ENCODE results near the gene COL26A1. TPM values are rescaled to one million over a fixed set of nuclear protein-coding genes. Genes with fewer than 3 reads are reported as not detected.
"Not testable (repeated sequence)": the region's sequence is repeated elsewhere in the genome, so short reads cannot be mapped to it uniquely, and the experiment has no call there.

COL26A1 gene
- total RNA-seq, 2 experiments from 2014 or later: not detected

DNA sequence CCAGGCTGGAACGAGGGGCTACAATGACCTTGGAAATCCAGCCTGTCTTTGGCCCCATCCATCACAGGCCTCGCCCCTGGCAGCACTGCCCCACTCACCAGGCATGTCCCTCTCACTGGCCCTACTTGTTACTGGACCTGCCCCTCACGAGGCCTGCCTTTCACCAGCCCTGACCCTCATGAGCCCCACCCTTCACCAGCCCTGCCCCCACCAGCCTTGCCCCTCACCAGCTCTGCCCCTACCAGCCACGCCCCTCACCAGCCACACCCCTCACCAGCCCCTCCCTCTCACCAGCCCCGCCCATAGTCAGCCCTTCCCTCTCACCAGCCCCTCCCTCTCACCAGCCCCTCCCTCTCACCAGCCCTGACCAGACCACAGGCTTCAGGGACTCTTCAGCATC lies 57.8 kb downstream of the COL26A1 start:
- DNase-seq: no peak

DNA sequence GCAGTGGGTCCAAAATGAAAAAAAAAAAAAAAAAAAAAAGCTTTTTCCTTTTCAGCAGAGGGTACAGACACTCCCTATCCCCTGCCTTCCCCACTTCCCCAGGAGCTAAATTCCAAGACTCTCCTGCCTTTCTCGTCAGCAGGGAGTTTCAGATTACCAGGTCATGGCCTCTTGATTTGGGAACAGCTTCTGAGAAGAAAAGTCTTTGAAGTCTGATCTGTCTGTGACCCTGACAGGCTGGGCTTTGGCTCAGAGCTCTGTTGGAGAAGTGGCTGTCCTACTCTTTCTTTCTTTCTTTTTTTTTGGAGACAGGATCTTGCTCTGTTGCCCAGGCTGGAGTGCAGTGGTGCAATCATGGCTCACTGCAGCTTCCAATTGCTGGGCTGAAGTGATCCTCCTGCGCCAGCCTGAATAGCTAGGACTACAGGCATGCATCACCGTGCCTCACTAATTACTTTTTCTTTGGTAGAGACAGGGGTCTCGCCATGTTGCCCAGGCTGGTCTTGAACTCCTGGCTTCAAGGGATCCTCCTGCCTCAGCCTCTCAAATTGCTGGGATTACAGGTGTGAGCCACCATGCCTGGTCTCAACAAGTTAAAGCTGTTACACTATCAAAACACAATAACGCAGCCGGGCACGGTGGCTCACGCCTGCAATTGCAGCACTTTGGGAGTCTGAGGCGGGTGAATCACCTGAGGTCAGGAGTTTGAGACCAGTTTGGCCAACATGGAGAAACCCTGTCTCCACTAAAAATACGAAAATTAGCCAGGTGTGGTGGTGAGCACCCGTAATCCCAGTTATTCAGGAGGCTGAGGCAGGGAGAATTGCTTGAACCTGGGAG lies 59.9 kb downstream of the COL26A1 start:
- Mint-ChIP-seq H3K27me3 (peaks cover 3% of the 10 kb centered on the region), H3K9me3 (no peaks in the 10 kb centered on the region), H3K4me3 (no peak overlapping the region), H3K36me3 (ENCODE audit: low read depth) (no peaks in the 10 kb centered on the region), H3K27ac (no peak overlapping the region), H3K4me1 (no peaks in the 10 kb centered on the region)
- no peak for DNase-seq
- POLR2A ChIA-PET: no interaction called here
- CTCF ChIA-PET: interaction anchor here (1.0 to 1.3 kb wide), 2 partner anchors 11 to 58 kb away, joined by 3 read pairs; no protein-coding TSS in a partner anchor

More for the DNA sequence above, 57.8 kb downstream of the COL26A1 start:
- CTCF ChIA-PET: no interaction called here
- no peak overlapping the region for H3K4me3 Mint-ChIP-seq
- no peaks in the 10 kb centered on the region for H3K9me3 Mint-ChIP-seq
- H3K27ac Mint-ChIP-seq: no peak overlapping the region
- POLR2A ChIA-PET: no interaction called here
- no peaks in the 10 kb centered on the region for H3K36me3 Mint-ChIP-seq (ENCODE audit: low read depth)
- H3K4me1 Mint-ChIP-seq: no peaks in the 10 kb centered on the region
- H3K27me3 Mint-ChIP-seq: peaks cover 5% of the 10 kb centered on the region

DNA sequence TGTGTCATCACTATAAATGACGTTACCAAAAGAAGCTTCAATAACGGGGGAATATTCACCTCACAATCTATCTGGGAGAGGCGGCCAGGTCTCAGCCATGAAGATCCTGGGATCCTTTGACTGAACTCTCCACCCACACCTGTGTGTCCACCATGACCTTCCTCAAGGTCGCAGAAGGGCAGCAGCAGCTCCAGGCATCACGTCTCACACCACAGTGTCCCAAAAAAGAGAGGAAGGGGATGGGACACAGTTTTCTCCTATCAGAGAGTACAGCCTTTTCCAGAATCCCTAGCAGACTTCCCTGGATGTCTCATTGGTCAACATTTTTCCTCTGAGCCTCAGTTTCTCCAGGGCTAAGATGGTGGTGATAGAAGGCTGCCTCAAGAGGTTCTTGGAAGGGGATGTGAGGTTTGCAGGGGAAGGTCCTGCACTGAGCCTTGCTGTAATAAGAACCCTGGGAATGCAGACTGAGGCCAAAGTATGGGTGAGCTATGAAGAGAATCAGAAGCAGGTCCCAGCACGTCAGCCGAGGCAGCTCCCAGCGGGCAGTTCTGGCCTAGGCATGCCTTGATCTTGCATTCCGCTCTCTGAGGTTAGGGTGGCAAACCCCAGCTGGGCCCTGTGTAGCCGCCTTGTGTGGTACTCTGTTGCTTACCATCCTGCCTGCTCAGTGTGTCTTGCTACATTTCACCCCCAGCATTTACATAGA lies 63.8 kb downstream of the COL26A1 start:
- Mint-ChIP-seq H3K27ac (no peak overlapping the region), H3K36me3 (ENCODE audit: low read depth) (no peaks in the 10 kb centered on the region), H3K27me3 (peaks cover 6% of the 10 kb centered on the region), H3K4me1 (peaks cover 3% of the 10 kb centered on the region), H3K9me3 (no peaks in the 10 kb centered on the region), H3K4me3 (no peak overlapping the region)
- no peak for DNase-seq
- POLR2A ChIA-PET: no interaction called here
- CTCF ChIA-PET: interaction anchor here (0.6 to 0.8 kb wide), 2 partner anchors 15 to 74 kb away, joined by 3 to 4 read pairs; no protein-coding TSS in a partner anchor

DNA sequence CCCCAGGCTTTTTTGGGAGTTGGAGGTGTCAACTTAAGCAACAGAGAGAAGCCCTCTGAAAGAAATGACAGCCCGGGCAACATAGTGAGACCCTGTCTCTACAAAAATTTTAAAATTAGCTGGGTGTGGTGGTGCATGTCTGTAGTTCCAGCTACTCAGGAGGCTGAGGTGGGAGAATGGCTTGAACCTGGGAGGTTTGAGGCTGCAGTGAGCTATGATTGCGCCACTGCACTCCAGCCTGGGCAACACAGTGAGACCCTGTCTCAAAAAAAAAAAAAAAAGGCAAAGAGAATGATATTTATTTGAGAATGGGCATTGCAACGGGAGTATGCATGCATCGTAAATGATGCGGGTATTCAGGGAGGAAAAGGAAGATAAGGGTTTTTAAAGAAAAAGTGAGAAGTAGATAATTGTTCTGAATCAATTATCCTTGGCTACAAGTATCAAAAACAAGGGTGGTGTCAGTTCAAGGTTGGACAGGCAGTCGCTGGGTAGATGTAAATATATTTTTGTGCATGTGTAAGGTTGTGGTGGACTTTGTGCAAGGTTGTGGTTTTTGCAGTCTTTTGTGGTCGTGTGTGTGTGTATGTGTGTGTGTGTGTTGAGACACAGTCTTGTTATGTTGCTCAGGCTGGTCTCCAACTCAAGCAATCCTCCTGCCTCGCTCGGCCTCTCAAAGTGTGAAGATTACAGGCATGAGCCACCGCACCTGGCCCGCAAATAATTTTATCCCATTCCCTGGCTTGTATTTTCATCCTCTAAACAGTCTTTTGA lies 65.6 kb downstream of the COL26A1 start:
- no peak for DNase-seq
- Mint-ChIP-seq H3K4me1 (peaks cover 3% of the 10 kb centered on the region), H3K9me3 (no peaks in the 10 kb centered on the region), H3K27ac (no peak overlapping the region), H3K27me3 (peaks cover 8% of the 10 kb centered on the region), H3K36me3 (ENCODE audit: low read depth) (no peaks in the 10 kb centered on the region), H3K4me3 (no peak overlapping the region)
- ChIA-PET POLR2A (no interaction called here), CTCF (no interaction called here)

DNA sequence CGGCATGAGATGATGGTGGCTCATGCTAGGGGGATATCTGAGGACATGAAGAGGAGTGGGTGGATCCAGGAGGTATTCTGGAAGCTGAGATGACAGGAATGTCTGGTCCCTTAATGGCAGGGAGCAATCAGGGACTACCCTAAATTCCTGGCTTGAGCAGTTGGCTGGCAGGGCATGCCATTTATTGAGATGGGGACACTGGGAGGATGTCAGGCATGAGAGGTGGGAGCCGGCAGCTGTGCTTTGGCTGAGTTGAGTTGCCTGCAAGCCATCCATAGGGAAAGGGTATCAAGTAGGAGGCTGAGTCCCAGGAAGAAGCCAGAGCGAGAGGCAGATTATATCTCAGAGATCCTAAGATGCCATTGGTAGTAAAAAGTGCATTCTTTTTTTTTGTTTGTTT lies 69.6 kb downstream of the COL26A1 start:
- CTCF ChIA-PET: interaction anchor here (1.3 kb wide), 1 partner anchor 9 kb away, joined by 3 read pairs; no protein-coding TSS in a partner anchor
- POLR2A ChIA-PET: no interaction called here
- no peak overlapping the region for H3K27ac Mint-ChIP-seq
- no peaks in the 10 kb centered on the region for H3K36me3 Mint-ChIP-seq (ENCODE audit: low read depth)
- no peak overlapping the region for H3K4me3 Mint-ChIP-seq
- no peak for DNase-seq
- H3K4me1 Mint-ChIP-seq: peaks cover 3% of the 10 kb centered on the region
- H3K9me3 Mint-ChIP-seq: no peaks in the 10 kb centered on the region
- peaks cover 13% of the 10 kb centered on the region for H3K27me3 Mint-ChIP-seq

DNA sequence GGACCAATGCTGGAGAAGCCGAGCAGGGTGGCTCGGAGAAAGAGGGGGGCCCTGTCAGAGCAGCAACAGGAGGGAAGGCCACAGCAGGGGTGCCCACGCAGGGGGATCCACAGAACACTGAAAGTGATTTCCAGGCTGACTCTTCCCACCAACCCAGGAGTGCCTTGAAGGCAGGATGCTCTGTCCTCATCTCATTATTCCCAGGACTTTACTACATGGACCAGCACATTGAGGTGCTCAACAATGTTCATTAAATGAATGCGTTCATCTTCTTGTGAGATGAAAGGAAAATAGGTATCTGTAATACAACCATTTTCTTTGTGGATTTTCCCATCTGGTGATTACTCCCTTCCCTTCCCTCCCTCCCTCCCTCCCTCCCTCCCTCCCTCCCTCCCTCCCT lies 71.0 kb downstream of the COL26A1 start:
- CTCF ChIA-PET: no interaction called here
- Mint-ChIP-seq H3K36me3 (ENCODE audit: low read depth) (no peaks in the 10 kb centered on the region), H3K4me1 (no peaks in the 10 kb centered on the region), H3K4me3 (no peak overlapping the region), H3K27ac (no peak overlapping the region), H3K9me3 (no peaks in the 10 kb centered on the region), H3K27me3 (peaks cover 13% of the 10 kb centered on the region)
- no peak for DNase-seq
- POLR2A ChIA-PET: no interaction called here

DNA sequence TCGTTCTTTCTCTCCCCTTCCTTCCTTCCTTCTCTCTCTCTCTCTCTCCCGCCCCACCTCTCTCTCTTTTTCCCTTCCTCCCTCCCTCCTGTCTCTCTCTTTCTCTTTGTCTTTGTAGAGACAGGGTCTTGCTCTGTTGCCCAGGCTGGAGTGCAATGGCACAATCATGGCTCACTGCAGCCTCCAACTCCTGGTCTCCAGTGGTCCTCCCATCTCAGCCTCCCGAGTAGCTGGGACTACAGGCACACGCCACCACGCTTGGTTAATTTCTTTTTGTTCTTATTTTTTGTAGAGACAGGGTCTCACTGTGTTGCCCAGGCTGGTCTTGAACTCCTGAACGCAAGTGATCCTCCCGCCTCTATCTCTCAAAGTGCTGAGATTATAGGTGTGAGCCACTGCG lies 71.5 kb downstream of the COL26A1 start:
- CTCF ChIA-PET; POLR2A ChIA-PET; H3K27ac Mint-ChIP-seq; H3K4me3 Mint-ChIP-seq; H3K9me3 Mint-ChIP-seq; H3K4me1 Mint-ChIP-seq; DNase-seq; H3K36me3 Mint-ChIP-seq (ENCODE audit: low read depth): not testable (repeated sequence)
- peaks cover 12% of the 10 kb centered on the region for H3K27me3 Mint-ChIP-seq

DNA sequence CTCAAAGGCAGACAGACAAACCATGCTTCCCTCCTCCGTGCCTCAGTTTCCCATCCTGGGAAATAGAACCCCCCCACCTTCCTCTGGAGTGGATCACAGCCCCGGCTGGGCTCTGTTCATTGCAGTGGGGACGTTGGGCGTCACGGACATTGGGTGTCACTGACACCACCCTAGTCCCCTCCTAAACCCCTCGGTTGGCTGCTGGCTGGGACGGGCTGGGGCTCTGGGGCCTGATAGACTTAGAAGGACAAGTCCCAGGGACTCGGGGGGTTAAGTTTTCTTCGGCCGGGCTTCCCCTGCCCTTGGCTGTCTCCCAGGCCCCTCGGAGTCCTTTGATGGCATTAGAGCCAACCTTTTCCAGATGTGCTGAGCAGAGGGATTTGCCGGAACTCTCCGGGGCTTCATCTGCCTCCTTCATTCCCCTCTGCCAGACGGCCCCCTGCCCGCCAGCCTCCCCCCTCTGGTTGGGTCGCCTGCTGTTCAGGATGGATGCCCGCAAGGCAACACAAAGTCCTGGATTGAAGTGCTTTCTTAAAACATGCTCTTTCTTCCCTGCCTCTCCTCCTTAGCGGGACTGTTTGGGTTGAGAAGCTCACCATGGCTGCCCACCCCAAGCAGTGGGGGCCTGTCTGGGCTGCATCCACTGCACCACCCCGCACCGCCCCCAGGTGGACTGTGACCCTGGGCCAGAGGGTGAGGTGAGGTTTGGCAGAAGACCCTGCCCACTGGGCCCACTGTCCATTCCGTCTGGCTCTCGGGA lies 73.0 kb downstream of the COL26A1 start:
- H3K36me3 Mint-ChIP-seq (ENCODE audit: low read depth): no peaks in the 10 kb centered on the region
- H3K27me3 Mint-ChIP-seq: peaks cover 9% of the 10 kb centered on the region
- H3K4me1 Mint-ChIP-seq: no peaks in the 10 kb centered on the region
- no peak overlapping the region for H3K4me3 Mint-ChIP-seq
- DNase-seq: no peak
- ChIA-PET CTCF (no interaction called here), POLR2A (no interaction called here)
- H3K27ac Mint-ChIP-seq: no peak overlapping the region
- no peaks in the 10 kb centered on the region for H3K9me3 Mint-ChIP-seq

DNA sequence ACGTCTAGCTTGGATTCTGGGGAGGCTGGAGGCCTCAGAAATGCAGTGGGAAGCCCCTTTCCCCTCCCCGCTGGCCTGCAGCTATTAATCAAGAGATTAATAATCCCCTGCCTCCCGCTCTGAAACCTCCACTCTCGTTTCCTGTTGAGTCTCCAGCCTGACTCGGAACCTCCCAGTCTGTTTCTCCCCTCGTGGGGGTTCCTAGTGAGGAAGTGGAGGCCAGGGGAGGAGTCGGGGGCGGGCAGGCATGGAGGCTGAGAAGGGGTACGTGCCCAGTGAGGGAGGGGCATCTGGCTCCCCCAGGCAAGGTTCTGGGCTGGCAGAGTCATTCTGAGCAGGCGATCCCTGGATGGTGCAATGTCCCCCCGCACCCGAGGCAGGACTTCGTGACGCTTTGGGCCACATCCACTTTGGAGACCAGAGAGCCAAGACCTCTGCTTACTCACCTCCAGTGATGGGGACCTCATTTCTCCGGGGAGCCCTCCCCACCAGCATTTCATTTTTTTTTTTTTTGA lies 73.6 kb downstream of the COL26A1 start:
- ChIA-PET POLR2A (no interaction called here), CTCF (no interaction called here)
- Mint-ChIP-seq H3K4me3 (no peak overlapping the region), H3K9me3 (no peaks in the 10 kb centered on the region), H3K27me3 (peaks cover 9% of the 10 kb centered on the region), H3K27ac (no peak overlapping the region), H3K4me1 (no peaks in the 10 kb centered on the region), H3K36me3 (ENCODE audit: low read depth) (no peaks in the 10 kb centered on the region)
- DNase-seq: no peak

DNA sequence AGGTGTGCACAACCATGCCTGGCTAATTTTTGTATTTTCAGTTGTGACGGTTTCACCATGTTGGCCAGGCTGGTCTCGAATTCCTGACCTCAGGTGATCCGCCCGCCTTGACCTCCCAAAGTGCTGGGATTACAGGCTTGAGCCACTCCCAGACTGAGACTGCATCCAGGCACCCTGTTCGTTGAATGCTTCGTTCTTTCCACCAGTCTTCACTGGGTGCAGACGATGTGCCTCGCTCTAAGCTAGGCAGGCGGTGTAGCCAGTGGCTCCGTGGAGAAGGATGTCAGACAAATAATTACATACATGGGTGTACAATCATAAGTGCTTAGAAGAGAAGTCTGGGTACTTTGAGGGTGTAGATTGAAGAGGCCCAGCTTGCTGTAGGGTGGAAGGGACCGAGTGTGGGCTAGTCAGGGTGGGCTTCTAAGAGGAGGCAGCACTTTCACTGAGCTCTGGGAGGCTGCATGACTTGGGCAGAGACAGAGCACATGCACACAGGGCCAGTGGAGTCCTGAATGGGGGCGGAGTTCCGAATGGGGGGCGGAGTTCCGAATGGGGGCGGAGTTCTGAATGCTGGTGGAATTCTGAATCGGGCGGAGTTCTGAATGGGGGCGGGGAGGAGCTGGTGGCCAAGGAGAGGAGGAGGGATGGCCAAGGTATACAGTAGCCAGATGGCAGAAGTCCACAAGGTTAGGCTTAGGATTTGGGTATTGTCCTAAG lies 74.3 kb downstream of the COL26A1 start:
- Mint-ChIP-seq H3K27ac (no peak overlapping the region), H3K4me3 (no peak overlapping the region), H3K36me3 (ENCODE audit: low read depth) (no peaks in the 10 kb centered on the region), H3K27me3 (peaks cover 13% of the 10 kb centered on the region), H3K4me1 (no peaks in the 10 kb centered on the region), H3K9me3 (no peaks in the 10 kb centered on the region)
- DNase-seq: no peak
- ChIA-PET POLR2A (no interaction called here), CTCF (interaction anchor here (0.6 to 1.2 kb wide), 2 partner anchors 13 to 64 kb away, joined by 3 read pairs; no protein-coding TSS in a partner anchor)

DNA sequence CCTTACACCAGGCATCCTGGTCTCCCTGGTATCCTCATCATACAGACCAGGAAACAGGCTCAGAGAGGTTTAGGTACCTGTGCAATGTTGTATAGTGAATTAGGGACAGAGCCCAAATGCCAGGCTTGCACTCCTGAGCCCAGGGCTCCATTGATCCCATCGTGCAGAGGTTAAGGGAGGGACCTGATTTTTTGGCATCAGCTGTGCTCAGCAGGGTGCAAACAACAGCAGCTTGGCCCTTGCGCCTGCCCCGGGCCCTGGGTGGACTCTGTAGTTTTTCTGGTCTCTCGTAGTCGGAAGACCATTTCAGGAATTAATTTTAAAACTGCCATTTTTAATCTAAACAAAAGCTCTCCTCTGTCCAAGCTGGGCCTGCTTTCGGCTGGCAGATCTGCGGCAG lies 79.2 kb downstream of the COL26A1 start:
- no peaks in the 10 kb centered on the region for H3K9me3 Mint-ChIP-seq
- POLR2A ChIA-PET: no interaction called here
- H3K27ac Mint-ChIP-seq: no peak overlapping the region

DNA sequence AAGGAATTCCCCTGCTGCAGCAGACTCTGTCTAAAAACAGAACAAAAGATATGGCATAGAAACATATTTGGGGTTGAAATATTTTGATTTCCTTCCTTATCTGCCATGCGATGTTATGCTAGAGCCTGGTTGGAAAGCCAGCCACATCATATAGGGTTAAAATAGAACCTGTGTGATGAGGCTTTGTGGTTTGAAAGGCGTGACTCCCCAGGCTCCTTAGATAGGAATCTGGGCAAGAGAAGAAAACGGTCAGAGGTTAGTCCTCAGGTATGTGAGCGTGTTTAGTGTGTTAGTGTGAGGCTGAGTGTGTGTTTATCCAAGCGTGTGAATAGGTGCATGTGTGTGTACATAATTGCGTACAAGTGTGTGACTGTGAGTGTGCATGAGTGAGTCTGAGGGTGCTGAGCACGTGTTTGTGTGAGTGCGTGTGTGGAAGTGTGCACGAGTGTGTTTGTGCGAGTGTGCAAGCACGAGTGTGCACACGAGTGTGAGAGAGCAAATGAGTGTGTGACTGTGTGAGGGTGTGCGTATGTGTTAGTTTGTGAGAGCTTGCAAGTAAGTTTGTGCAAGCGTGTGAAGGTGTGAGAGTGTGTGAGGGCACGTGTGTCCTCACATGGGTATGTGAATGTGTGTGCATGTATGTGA lies 79.9 kb downstream of the COL26A1 start:
- Mint-ChIP-seq H3K27me3 (peaks cover 10% of the 10 kb centered on the region), H3K36me3 (ENCODE audit: low read depth) (no peaks in the 10 kb centered on the region), H3K4me1 (peaks cover 8% of the 10 kb centered on the region), H3K9me3 (no peaks in the 10 kb centered on the region), H3K4me3 (no peak overlapping the region), H3K27ac (no peak overlapping the region)
- ChIA-PET POLR2A (no interaction called here), CTCF (no interaction called here)
- no peak for DNase-seq

More for the DNA sequence above, 79.2 kb downstream of the COL26A1 start:
- Mint-ChIP-seq H3K27me3 (peaks cover 10% of the 10 kb centered on the region), H3K4me1 (peaks cover 8% of the 10 kb centered on the region), H3K36me3 (ENCODE audit: low read depth) (no peaks in the 10 kb centered on the region), H3K4me3 (no peak overlapping the region)
- CTCF ChIA-PET: interaction anchor here (1.6 kb wide), 1 partner anchor 22 kb away, joined by 7 read pairs; no protein-coding TSS in a partner anchor
- no peak for DNase-seq

All from activated CD4-positive, alpha-beta memory T cell treated with anti-CD3 and anti-CD28 coated beads, Interleukin-2, amount 10 ng/mL, durations not matched to agents 7 days and 5 days (primary cell).